Sigmoid colon (tissue), 7 donors: ENCODE data around the gene LITAF. TPM values are rescaled to one million over a fixed set of nuclear protein-coding genes. Genes with fewer than 3 reads are reported as not detected.

ENCODE experiments used
- DNase-seq: peaks from one replicate; pipeline ENCODE4 v3.0.0-alpha.2; 2019
- H3K27ac ChIP-seq, 4 donors: fragments of 200-600 bp; sonication (generic); one replicate each; pipeline ENCODE4 v1.5.1; 2016 to 2019; ENCODE audit warnings: mild to moderate bottlenecking in 1 of 4
- H3K27me3 ChIP-seq, 3 donors: fragments of 200-600 bp; sonication (generic); one replicate each; pipeline ENCODE4 v1.5.1; 2019; ENCODE audit warnings: mild to moderate bottlenecking in 1 of 3
- H3K36me3 ChIP-seq, 4 donors: fragments of 200-600 bp; sonication (generic); one replicate each; pipeline ENCODE4 v1.5.1; 2016 to 2019
- H3K4me1 ChIP-seq, 4 donors: fragments of 200-600 bp; sonication (generic); one replicate each; pipeline ENCODE4 v1.5.1; 2017 to 2019
- H3K4me3 ChIP-seq, 4 donors: fragments of 200-600 bp; sonication (generic); one replicate each; pipeline ENCODE4 v1.5.1; 2017 to 2019; ENCODE audit warnings: mild to moderate bottlenecking in 2 of 4, moderate library complexity in 1 of 4
- H3K9me3 ChIP-seq, 4 donors: fragments of 200-600 bp in 3 of 4; sonication (generic) in 3 of 4; one replicate each; pipeline versions ENCODE4 v1.5.1 to v1.6.1; 2013 to 2019
- EP300 ChIP-seq, 4 donors: sonication (generic); formaldehyde crosslinking; IDR thresholded peaks; one replicate each; pipeline ENCODE4 v1.6.1; 2017; ENCODE audit warnings: antibody characterized with exemption in 4 of 4
- POLR2A ChIP-seq, 2 donors: fragments of 450-650 bp; IDR thresholded peaks; one replicate each; pipeline ENCODE4 v1.6.1; 2016; ENCODE audit warnings: antibody characterized with exemption in 2 of 2, mild to moderate bottlenecking in 2 of 2, moderate library complexity in 2 of 2
- POLR2AphosphoS5 ChIP-seq, 4 donors: sonication (generic); formaldehyde crosslinking; IDR thresholded peaks; one replicate each; pipeline ENCODE4 v1.6.1; 2017; ENCODE audit warnings: antibody characterized with exemption in 4 of 4
- WGBS, 2 donors: extraction: QIAGEN DNeasy Blood & Tissue Kit; methylation state at CpG; one replicate each; pipeline ENCODE4 v1.1.7; 2013; 5-methylcytosine and 5-hydroxymethylcytosine counted together
- intact Hi-C: fragments of 100-400 bp; cut with DNase I; formaldehyde crosslinking; loops from one replicate; pipeline ENCODE4 v1.15.1; 2023
- polyA plus RNA-seq, 3 donors: library from polyadenylated mRNA; stranded (reverse); fragments of 200-250 nt; gene quantifications; one replicate each; pipeline ENCODE4 v1.2.3, GENCODE V29; 2013
- total RNA-seq, 4 donors: library from RNA; depleted of rRNA; stranded (reverse); fragments of >200 nt; gene quantifications; one replicate each; pipeline ENCODE4 v1.1.0, GENCODE V29; 2016
- TF ChIP-seq, protein P1 (sequence below), 4 experiments: fragments of 450-650 bp in 3 of 4; fragments of 200-600 bp in 1 of 4; IDR thresholded peaks; one replicate each; pipeline ENCODE4 v1.5.1; 2016 to 2019; ENCODE audit warnings: antibody characterized with exemption in 4 of 4, mild to moderate bottlenecking in 3 of 4, moderate library complexity in 2 of 4
- donor health status: healthy with polysubstance abuse.
- donor health status: Bipolar disorder and iron deficiency.
- donor health status: healthy.

The LITAF gene
- total and polyA plus RNA-seq, 7 donors = 20.6 to 307 (median 55.1) TPM

DNA sequence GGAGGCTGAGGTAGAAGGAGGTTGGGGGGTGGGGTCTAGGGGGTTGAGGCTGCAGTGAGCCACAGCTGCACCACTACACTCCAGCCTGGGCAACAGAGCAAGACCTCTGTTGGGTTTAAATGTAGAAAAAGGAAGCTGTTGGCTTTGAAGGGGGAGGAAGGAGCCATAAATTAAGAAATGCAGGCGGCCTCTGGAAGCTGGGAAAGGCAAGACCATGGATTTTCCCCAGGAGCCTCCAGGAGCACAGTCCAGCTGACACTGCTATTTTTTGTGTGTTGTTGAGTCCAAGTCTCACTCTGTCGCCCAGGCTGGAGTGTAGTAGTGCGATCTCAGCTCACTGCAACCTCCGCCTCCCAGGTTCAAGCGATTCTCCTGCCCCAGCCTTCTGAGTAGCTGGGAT, 15.9 kb downstream of the LITAF start:
- Histone ChIP-seq H3K36me3 (no peaks in the 10 kb centered on the region), H3K4me3 (no peak overlapping the region), H3K4me1 (peaks cover 0 to 20% (median 14%) of the 10 kb centered on the region in 4 donors), H3K27me3 (no peaks in the 10 kb centered on the region), H3K9me3 (no peaks in the 10 kb centered on the region), H3K27ac (peak overlapping the region in 1 of 4 donors; percentile 18)
- intact Hi-C loops = no loop called here
- WGBS, 2 donors = 81 to 88% methylated on average over 5 of the region's 5 CpGs
- TF ChIP-seq POLR2AphosphoS5 (IDR thresholded peaks at IDR 0.05) = no peak
- TF ChIP-seq, protein P1, sequence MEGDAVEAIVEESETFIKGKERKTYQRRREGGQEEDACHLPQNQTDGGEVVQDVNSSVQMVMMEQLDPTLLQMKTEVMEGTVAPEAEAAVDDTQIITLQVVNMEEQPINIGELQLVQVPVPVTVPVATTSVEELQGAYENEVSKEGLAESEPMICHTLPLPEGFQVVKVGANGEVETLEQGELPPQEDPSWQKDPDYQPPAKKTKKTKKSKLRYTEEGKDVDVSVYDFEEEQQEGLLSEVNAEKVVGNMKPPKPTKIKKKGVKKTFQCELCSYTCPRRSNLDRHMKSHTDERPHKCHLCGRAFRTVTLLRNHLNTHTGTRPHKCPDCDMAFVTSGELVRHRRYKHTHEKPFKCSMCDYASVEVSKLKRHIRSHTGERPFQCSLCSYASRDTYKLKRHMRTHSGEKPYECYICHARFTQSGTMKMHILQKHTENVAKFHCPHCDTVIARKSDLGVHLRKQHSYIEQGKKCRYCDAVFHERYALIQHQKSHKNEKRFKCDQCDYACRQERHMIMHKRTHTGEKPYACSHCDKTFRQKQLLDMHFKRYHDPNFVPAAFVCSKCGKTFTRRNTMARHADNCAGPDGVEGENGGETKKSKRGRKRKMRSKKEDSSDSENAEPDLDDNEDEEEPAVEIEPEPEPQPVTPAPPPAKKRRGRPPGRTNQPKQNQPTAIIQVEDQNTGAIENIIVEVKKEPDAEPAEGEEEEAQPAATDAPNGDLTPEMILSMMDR (IDR thresholded peaks at IDR 0.05) = no peak
- TF ChIP-seq EP300 (IDR thresholded peaks at IDR 0.05) = no peak
- TF ChIP-seq POLR2A (IDR thresholded peaks at IDR 0.05) = no peak
- no peak for DNase-seq

DNA sequence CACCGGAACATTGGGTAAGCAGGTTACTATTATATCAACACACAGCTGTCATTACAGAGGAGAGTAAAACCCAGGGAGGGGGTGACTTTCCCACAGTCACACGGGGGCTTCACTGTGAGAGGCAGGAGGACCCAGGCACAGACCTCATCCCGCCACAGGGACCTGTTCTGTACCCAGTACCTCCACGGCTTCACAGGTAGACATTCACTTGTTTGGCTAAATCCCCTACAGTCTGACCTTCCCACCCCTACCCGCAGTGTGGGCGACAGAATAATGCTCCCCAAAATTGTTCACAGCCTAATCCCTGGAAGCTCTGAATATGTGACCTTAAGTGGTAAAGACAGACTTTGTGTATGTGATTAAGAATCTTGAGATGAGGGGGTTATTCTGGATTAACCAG, 16.5 kb downstream of the LITAF start:
- intact Hi-C loops = no loop called here

DNA sequence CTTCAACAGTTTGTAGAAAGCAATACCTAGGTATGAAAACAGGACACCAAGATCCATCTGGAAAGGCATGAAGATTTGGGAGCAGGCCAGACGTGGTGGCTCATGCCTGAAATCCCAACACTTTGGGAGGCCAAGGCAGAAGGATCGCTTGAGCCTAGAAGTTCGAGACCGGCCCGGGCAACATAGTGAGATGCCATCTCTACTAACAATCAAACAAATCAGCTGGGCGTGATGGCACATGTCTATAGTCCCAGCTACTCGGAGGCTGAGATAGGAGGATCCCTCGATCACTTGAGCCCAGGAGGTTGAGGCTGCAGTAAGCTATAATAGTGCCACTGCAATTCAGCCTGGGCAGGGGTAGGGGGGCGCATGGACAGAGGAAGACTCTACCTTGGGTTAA, 20.3 kb downstream of the LITAF start:
- no peak for DNase-seq
- no peak overlapping the region for H3K4me3 ChIP-seq
- no peak overlapping the region for H3K27ac ChIP-seq
- intact Hi-C loops = no loop called here
- TF ChIP-seq EP300 (IDR thresholded peaks at IDR 0.05) (no peak), POLR2AphosphoS5 (IDR thresholded peaks at IDR 0.05) (no peak), POLR2A (IDR thresholded peaks at IDR 0.05) (no peak)
- TF ChIP-seq, protein P1 (IDR thresholded peaks at IDR 0.05) = no peak
- 96 to 97% methylated on average over 9 of the region's 9 CpGs for WGBS, 2 donors
- H3K4me1 ChIP-seq = peaks cover 0 to 16% (median 10%) of the 10 kb centered on the region in 4 donors
- H3K9me3 ChIP-seq = no peaks in the 10 kb centered on the region
- no peaks in the 10 kb centered on the region for H3K27me3 ChIP-seq
- H3K36me3 ChIP-seq = no peaks in the 10 kb centered on the region

More for the DNA sequence above, 16.5 kb downstream of the LITAF start:
- peaks cover 0 to 20% (median 14%) of the 10 kb centered on the region in 4 donors for H3K4me1 ChIP-seq
- no peaks in the 10 kb centered on the region for H3K36me3 ChIP-seq
- H3K9me3 ChIP-seq = no peaks in the 10 kb centered on the region
- no peak overlapping the region for H3K27ac ChIP-seq
- no peak overlapping the region for H3K4me3 ChIP-seq
- H3K27me3 ChIP-seq = no peaks in the 10 kb centered on the region
- 93 to 97% methylated on average over 6 of the region's 6 CpGs for WGBS, 2 donors
- no peak for TF ChIP-seq EP300 (IDR thresholded peaks at IDR 0.05)
- TF ChIP-seq, protein P1 (IDR thresholded peaks at IDR 0.05) = no peak
- no peak for TF ChIP-seq POLR2A (IDR thresholded peaks at IDR 0.05)
- TF ChIP-seq POLR2AphosphoS5 (IDR thresholded peaks at IDR 0.05) = no peak
- no peak for DNase-seq

DNA sequence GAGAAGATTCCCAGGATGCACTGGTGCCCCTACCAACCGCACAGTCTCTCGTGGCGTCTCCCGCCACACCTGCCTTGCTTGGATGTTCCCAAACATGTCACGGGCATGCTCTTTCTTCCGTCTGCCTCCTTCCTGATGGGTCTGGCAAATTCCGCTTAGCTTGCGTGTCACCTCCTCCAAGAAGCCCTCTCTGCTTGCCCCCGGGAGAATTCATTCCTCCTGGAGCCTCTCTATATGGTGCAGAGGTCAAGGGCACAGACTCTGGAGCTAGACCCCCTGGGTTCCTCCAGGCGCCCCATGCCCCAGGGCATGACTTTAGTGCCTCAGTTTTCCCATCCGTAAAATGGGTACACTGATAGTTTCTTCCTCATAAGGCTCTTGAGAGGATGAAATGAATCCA, 21.1 kb downstream of the LITAF start:
- intact Hi-C loops = no loop called here
- WGBS, 2 donors = 92 to 97% methylated on average over 11 of the region's 11 CpGs
- Histone ChIP-seq H3K27me3 (no peaks in the 10 kb centered on the region), H3K36me3 (no peaks in the 10 kb centered on the region), H3K4me3 (no peak overlapping the region), H3K9me3 (no peaks in the 10 kb centered on the region), H3K27ac (no peak overlapping the region), H3K4me1 (peaks cover 0 to 21% (median 13%) of the 10 kb centered on the region in 4 donors)
- no peak for DNase-seq
- TF ChIP-seq POLR2A (IDR thresholded peaks at IDR 0.05) = no peak
- TF ChIP-seq, protein P1 (IDR thresholded peaks at IDR 0.05) = no peak
- no peak for TF ChIP-seq EP300 (IDR thresholded peaks at IDR 0.05)
- no peak for TF ChIP-seq POLR2AphosphoS5 (IDR thresholded peaks at IDR 0.05)
